GM10266 (cell line): ENCODE measurements around the gene CFH.

ENCODE experiments used
- DNase-seq: peaks from one replicate; pipeline ENCODE4 v3.0.0; 2012; ENCODE audit errors: extremely low spot score
- TF ChIP-seq, protein P1 (sequence below): IDR thresholded peaks from 2 replicates; pipeline ENCODE4 v1.5.1; 2012; ENCODE audit warnings: mild to moderate bottlenecking, low read depth; ENCODE audit not compliant: control insufficient read depth, insufficient read depth; ENCODE audit errors: missing control alignments

CFH gene

DNA sequence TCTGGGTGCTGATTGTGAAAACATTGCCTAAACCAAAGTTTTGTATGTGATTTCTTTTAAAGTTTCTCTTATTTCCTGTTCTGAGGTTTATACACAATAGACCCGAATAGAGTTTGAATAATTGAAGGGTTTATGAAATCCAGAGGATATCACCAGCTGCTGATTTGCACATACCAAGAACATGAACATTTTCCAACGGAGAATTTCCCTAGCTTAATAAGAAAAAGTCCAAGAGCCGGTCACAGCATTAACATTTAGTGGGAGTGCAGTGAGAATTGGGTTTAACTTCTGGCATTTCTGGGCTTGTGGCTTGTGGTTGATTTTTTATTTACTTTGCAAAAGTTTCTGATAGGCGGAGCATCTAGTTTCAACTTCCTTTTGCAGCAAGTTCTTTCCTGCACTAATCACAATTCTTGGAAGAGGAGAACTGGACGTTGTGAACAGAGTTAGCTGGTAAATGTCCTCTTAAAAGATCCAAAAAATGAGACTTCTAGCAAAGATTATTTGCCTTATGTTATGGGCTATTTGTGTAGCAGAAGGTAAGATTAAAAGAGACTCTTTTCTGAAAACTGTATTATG lies at the start of gene CFH:
Gene CFH, plus strand, starts transcription at position 407 of the 579 bp plus-strand sequence. Its CDS starts 75 bp downstream, at position 482.
- TF ChIP-seq, protein P1, sequence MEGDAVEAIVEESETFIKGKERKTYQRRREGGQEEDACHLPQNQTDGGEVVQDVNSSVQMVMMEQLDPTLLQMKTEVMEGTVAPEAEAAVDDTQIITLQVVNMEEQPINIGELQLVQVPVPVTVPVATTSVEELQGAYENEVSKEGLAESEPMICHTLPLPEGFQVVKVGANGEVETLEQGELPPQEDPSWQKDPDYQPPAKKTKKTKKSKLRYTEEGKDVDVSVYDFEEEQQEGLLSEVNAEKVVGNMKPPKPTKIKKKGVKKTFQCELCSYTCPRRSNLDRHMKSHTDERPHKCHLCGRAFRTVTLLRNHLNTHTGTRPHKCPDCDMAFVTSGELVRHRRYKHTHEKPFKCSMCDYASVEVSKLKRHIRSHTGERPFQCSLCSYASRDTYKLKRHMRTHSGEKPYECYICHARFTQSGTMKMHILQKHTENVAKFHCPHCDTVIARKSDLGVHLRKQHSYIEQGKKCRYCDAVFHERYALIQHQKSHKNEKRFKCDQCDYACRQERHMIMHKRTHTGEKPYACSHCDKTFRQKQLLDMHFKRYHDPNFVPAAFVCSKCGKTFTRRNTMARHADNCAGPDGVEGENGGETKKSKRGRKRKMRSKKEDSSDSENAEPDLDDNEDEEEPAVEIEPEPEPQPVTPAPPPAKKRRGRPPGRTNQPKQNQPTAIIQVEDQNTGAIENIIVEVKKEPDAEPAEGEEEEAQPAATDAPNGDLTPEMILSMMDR, result no peak
- no peak for DNase-seq

DNA sequence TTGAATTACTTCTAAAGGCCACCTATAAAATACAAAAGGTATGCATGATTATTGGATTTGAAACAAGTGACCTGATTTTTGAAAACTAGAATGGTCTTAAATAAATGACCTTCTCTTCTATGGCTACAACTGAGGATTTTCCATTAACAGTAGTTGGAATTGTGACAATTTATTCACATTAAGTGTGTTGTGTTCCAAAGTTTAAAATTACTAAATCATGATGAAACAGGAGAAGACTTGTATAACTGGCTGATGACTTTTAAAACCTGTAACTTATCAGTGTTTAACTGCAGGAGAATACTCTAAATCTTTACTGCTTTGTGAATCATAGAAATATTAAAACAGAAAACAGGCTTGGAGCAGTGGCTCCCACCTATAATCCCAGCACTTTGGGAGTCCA lies 48.2 kb upstream of the CFH start:
- TF ChIP-seq, protein P1, result no peak
- no peak for DNase-seq

DNA sequence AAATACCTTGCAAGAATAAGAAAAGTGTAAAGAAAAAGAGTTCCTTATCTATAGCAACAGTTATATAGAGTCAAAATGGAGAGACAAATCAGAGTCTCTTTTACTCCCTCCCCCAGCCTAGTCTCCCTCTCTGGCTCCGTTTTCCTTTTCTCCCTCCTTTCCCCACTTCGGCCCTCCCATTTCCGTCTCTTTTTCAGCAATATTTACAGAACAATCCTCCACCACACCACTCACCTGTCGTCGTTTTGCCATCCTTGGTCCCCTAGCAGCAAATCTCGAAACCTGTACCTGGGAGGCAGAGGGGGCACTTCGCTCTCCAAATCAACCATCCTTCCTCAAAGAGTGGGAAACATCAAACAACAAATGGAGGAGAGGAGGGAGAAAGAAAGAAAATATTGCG lies 43.9 kb upstream of the CFH start:
- no peak for DNase-seq

DNA sequence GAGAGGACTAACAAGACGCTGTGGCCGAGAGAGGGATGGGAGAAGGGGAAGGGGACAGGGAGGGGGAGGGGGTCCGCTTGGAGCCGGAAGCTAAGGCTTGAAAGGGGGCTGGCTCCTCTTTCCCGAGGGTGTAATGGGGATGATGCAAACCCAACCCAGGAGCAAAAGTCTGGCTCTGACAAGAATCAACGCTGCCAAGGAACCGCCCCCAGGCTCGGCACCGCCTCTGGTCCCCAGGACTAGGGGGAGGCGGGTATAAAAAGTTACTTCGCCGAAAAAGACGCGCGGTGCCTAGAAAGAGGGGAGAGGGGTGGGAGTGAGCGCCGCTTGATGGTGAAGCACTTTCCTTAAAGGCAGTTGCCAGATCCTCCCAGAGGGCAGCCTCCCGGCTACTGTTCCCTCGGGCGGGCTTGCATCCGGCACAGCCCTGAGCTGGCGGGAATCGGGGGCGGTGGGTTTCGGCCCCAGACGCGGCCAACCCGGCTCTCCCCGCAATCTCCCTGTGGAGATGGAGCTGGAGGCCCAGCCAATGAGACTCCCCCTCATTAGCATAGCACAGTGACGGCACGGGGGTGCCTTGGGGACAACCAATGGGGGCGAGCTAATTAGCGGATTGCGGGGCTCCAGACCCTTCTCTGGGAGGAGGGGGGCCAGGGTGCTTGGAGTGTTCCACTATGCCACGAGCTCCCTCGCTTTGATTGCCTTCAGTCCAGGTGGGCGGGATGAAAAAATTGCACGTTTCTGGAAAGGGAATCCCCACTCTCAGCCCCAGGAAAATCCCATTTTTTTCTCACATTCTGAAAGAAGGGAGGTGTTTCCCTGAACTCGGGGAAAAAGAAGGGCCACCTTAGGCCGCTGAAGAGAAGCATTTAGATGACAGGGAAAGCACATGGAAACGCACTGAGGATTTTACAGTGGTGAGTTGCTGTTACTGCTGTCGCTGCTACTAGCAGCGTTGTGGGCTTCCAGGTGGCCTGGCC lies 43.2 kb upstream of the CFH start, which contains the start of gene KCNT2:
Gene KCNT2, minus strand, starts transcription at position 51 of the 980 bp plus-strand sequence. CDS start 131 bp downstream, outside the sequence.
- peak; percentile 4 for DNase-seq
- TF ChIP-seq, protein P1, result no peak

More for the DNA sequence above, 43.9 kb upstream of the CFH start:
- TF ChIP-seq, protein P1, result no peak

DNA sequence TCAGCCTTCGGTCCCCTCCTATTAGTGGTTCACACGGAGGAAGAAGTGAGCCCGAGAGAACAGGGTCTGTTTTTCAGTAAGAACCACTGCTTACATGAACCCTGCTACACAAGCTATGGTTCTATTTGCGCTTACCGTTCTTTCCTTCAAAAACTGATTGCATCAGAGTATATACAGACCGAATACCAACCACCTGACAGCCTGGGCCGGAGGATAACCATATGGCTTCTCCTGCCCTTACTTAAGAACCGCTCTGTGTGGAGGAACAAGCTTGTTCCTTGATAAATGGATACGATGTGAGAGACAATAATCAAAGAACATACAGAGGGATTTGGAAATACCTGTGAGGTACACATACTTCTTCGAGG lies 42.5 kb upstream of the CFH start:
- no peak for DNase-seq
- TF ChIP-seq, protein P1, result no peak

DNA sequence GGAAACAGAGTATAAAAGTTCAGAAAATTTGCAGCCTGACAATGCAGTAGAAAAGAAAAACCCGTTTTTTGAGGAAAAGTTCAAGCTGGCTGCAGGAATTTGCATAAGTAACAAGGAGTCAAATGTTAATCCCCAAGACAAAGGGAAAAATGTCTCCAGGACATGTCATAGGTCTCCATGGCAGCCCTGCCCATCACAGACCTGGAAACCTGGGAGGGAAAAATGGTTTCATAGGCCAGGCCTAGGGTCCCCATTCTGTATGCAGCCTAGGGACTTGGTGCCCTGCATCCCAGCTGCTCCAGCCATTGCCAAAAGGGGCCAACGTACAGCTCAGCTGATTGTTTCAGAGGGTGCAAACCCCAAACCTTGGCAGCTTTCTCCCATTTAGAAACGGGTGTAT lies 40.0 kb upstream of the CFH start:
- DNase-seq, result no peak
- TF ChIP-seq, protein P1, result no peak

DNA sequence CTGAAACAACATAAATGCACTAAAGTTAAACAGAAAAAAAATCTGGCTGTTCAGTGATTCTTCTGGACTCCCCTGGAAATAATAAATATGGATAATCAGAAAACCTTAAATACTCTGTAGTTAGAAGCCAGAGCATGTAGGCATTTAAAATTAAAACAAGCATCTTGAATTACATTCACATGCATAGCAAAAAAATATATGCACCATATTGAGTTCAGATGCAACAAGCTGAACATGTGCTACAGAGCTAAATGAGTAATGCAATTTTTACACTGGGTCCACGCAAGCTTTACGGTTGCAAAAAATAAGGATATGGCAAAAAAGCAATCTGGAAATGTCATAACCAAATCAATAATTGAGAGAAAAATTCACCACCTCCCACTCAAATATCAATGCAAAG lies 32.1 kb upstream of the CFH start:
- TF ChIP-seq, protein P1, result no peak
- DNase-seq, result no peak
